ENCODE results near the gene TGM2. TPM values are rescaled to one million over a fixed set of nuclear protein-coding genes. Genes with fewer than 3 reads are reported as not detected.
A peak's percentile ranks its signal among the peaks of the same experiment; 100 is the strongest.

The TGM2 gene
- total RNA-seq, 1 donor from 2014 or later = 670 TPM

- no peak for DNase-seq (ENCODE audit: extremely low read depth, low read depth, low spot score)
Measured at GRCh38 chr20:38178065-38178491, 13.0 kb upstream of the TGM2 start.

GRCh38 chr20:38177201-38177600 is 12.1 kb upstream of the TGM2 start:
- no peak for DNase-seq (ENCODE audit: extremely low read depth, low read depth, low spot score)

- no peak for DNase-seq (ENCODE audit: extremely low read depth, low read depth, low spot score)
Measured at GRCh38 chr20:38175304-38176180, 10.5 kb upstream of the TGM2 start.

- no peak for DNase-seq (ENCODE audit: extremely low read depth, low read depth, low spot score)
Measured at GRCh38 chr20:38173237-38174156, 8.4 kb upstream of the TGM2 start.

GRCh38 chr20:38172408-38172807 is 7.3 kb upstream of the TGM2 start:
- no peak for DNase-seq (ENCODE audit: extremely low read depth, low read depth, low spot score)

- no peak for DNase-seq (ENCODE audit: extremely low read depth, low read depth, low spot score)
Measured at GRCh38 chr20:38171675-38172043, 6.6 kb upstream of the TGM2 start.

GRCh38 chr20:38170826-38171674 is 6.0 kb upstream of the TGM2 start:
- DNase-seq (ENCODE audit: extremely low read depth, low read depth, low spot score) = no peak

- DNase-seq (ENCODE audit: extremely low read depth, low read depth, low spot score) = no peak
Measured at GRCh38 chr20:38170219-38170825, 5.3 kb upstream of the TGM2 start.

- no peak for DNase-seq (ENCODE audit: extremely low read depth, low read depth, low spot score)
Measured at GRCh38 chr20:38169636-38170193, 4.6 kb upstream of the TGM2 start.

GRCh38 chr20:38168791-38169589 is 3.9 kb upstream of the TGM2 start:
- no peak for DNase-seq (ENCODE audit: extremely low read depth, low read depth, low spot score)

- DNase-seq (ENCODE audit: extremely low read depth, low read depth, low spot score) = peak; percentile 71
Measured at GRCh38 chr20:38167851-38168760, 3.0 kb upstream of the TGM2 start.

GRCh38 chr20:38167328-38167850 is 2.3 kb upstream of the TGM2 start:
- DNase-seq (ENCODE audit: extremely low read depth, low read depth, low spot score) = no peak

GRCh38 chr20:38166703-38167233 is 1.7 kb upstream of the TGM2 start:
- no peak for DNase-seq (ENCODE audit: extremely low read depth, low read depth, low spot score)

GRCh38 chr20:38165966-38166702 is 1.1 kb upstream of the TGM2 start:
- DNase-seq (ENCODE audit: extremely low read depth, low read depth, low spot score) = no peak

- no peak for DNase-seq (ENCODE audit: extremely low read depth, low read depth, low spot score)
Measured at GRCh38 chr20:38164624-38165088, 414 bp downstream of the TGM2 start.

- no peak for DNase-seq (ENCODE audit: extremely low read depth, low read depth, low spot score)
Measured at GRCh38 chr20:38164069-38164468, 1.0 kb downstream of the TGM2 start.

Data from glomerular endothelial cell (primary cell).